Osteoblast (primary cell): Measurements from ENCODE around the gene ZNF808. TPM values are rescaled to one million over a fixed set of nuclear protein-coding genes. Genes with fewer than 3 reads are reported as not detected.

ENCODE experiments used
- DNase-seq: peaks from one replicate; pipeline ENCODE4 v3.0.0; 2011; ENCODE audit warnings: low spot score, mixed read lengths; ENCODE audit not compliant: insufficient read length; ENCODE audit errors: missing footprints
- H2AFZ ChIP-seq: 2 replicates; pipeline ENCODE4 v1.6.0; 2011; ENCODE audit warnings: mild to moderate bottlenecking, low read length
- H3K27ac ChIP-seq: 2 replicates; pipeline ENCODE4 v1.5.1; 2011; ENCODE audit warnings: mild to moderate bottlenecking, low read depth, low read length, moderate library complexity
- H3K27me3 ChIP-seq: 2 replicates; pipeline ENCODE4 v1.6.0; 2012; ENCODE audit warnings: mild to moderate bottlenecking, control low read depth, inconsistent platforms, low read length, moderate library complexity; ENCODE audit not compliant: insufficient read depth
- H3K36me3 ChIP-seq: 2 replicates; pipeline ENCODE4 v1.5.1; 2011; ENCODE audit warnings: mild to moderate bottlenecking, low read length, control low read depth, moderate library complexity; ENCODE audit not compliant: insufficient read depth
- H3K4me1 ChIP-seq: 2 replicates; pipeline ENCODE4 v1.5.1; 2011; ENCODE audit warnings: mild to moderate bottlenecking, low read length, control low read depth, moderate library complexity; ENCODE audit not compliant: insufficient read depth
- H3K4me2 ChIP-seq: 2 replicates; pipeline ENCODE4 v1.6.0; 2011; ENCODE audit warnings: mild to moderate bottlenecking, low read length; ENCODE audit not compliant: insufficient read depth
- H3K4me3 ChIP-seq: fragments of 200-600 bp; sonication (generic); 3 replicates; pipeline ENCODE4 v1.5.1; 2012; ENCODE audit warnings: mild to moderate bottlenecking, low read length, inconsistent platforms; ENCODE audit not compliant: insufficient read depth
- H3K79me2 ChIP-seq: 2 replicates; pipeline ENCODE4 v1.6.0; 2012; ENCODE audit warnings: mild to moderate bottlenecking, low read length, control low read depth, inconsistent platforms; ENCODE audit not compliant: insufficient read depth
- H3K9me3 ChIP-seq: 2 replicates; pipeline ENCODE4 v1.5.1; 2011; ENCODE audit warnings: low read depth, low read length, control low read depth
- H4K20me1 ChIP-seq: 2 replicates; pipeline ENCODE4 v1.6.0; 2012; ENCODE audit warnings: mild to moderate bottlenecking, low read length, control low read depth; ENCODE audit not compliant: insufficient read depth
- total RNA-seq: library from RNA; depleted of rRNA; stranded (reverse); fragments of >200 nt; gene quantifications from 2 replicates; pipeline ENCODE4 v1.2.3, GENCODE V29; 2012
- TF ChIP-seq, protein P1 (sequence below): IDR thresholded peaks from 2 replicates; pipeline ENCODE4 v1.5.1; 2011; ENCODE audit warnings: mild to moderate bottlenecking, low read depth, low read length, moderate library complexity; ENCODE audit errors: extremely low read depth

The ZNF808 gene
- total RNA-seq, 1 donor = 17.0 TPM

DNA sequence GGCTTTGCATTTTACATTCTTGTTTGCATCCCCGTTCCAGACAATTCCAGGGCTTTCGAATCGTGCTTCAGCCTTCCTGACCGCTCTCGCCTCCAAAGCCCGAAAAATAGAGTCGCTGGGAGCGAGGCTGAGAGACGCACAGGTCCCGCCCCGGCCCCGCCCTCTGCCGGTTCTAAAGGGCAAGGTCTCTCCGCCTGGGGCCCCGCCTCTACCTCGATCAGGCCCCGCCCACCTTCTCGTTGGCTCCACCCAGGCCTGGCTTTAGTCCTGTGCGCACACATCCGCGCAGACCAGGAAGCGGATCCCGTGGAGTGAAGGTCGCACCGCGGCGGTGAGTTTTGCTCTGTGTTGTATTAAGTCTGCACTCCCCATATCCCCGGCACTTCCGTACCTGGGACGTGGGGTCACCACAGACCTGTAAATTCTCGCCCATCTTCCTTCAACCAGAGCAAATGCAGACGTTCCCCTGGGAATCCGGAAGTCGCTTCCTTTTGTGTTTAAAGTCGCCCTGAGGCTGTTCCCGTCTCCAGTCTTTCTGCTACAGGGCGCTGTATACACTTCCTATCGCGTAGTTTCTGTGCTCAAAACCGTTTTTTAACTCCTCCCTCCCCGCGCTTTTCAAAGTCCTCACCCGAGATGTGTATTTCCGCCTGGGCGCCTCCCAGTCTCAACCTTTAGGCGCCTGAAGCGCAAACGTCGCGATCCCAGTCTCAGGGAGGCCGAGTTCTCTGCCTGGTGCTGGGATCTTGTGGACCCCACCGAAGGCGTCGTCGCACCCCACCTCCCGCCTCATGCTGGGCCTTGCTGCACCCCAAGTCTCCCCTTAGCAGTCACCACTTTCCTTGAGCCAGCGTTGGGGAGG lies 42.8 kb downstream of the ZNF808 start, which contains the start of gene ZNF701:
Gene ZNF701, plus strand, starts transcription at position 288 of the 862 bp plus-strand sequence. CDS start 3,861 bp downstream, outside the sequence.
- Histone ChIP-seq H3K4me3 (peak within 1 kb of the TSS; percentile 99), H3K9me3 (no peaks in the 10 kb centered on the region), H3K4me2 (peak within 1 kb of the TSS; percentile 96), H3K36me3 (peaks cover 18% of the 10 kb centered on the region), H3K4me1 (peaks cover 3% of the 10 kb centered on the region), H2AFZ (peak within 1 kb of the TSS; percentile 98), H3K27ac (peak within 1 kb of the TSS; percentile 93), H4K20me1 (peaks cover 3% of the 10 kb centered on the region), H3K79me2 (peaks cover 20% of the 10 kb centered on the region), H3K27me3 (no peaks in the 10 kb centered on the region)
- peak; percentile 94 for DNase-seq
- TF ChIP-seq, protein P1, sequence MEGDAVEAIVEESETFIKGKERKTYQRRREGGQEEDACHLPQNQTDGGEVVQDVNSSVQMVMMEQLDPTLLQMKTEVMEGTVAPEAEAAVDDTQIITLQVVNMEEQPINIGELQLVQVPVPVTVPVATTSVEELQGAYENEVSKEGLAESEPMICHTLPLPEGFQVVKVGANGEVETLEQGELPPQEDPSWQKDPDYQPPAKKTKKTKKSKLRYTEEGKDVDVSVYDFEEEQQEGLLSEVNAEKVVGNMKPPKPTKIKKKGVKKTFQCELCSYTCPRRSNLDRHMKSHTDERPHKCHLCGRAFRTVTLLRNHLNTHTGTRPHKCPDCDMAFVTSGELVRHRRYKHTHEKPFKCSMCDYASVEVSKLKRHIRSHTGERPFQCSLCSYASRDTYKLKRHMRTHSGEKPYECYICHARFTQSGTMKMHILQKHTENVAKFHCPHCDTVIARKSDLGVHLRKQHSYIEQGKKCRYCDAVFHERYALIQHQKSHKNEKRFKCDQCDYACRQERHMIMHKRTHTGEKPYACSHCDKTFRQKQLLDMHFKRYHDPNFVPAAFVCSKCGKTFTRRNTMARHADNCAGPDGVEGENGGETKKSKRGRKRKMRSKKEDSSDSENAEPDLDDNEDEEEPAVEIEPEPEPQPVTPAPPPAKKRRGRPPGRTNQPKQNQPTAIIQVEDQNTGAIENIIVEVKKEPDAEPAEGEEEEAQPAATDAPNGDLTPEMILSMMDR = no peak

- peaks cover 45% of the 10 kb centered on the region for H3K36me3 ChIP-seq
- no peaks in the 10 kb centered on the region for H4K20me1 ChIP-seq
- peak overlapping the region; percentile 62 for H3K4me3 ChIP-seq
- H3K79me2 ChIP-seq = no peaks in the 10 kb centered on the region
- H2AFZ ChIP-seq = no peak overlapping the region
- TF ChIP-seq, protein P1 = no peak
- H3K4me2 ChIP-seq = peak overlapping the region; percentile 61
- no peak overlapping the region for H3K27ac ChIP-seq
- H3K27me3 ChIP-seq = no peaks in the 10 kb centered on the region
- H3K4me1 ChIP-seq = no peaks in the 10 kb centered on the region
- H3K9me3 ChIP-seq = peaks cover 4% of the 10 kb centered on the region
- no peak for DNase-seq
Observed at GRCh38 chr19:52584736-52585440, 57.4 kb downstream of the ZNF808 start.

GRCh38 chr19:52585604-52586003 lies 58.1 kb downstream of the ZNF808 start:
- Histone ChIP-seq H2AFZ (no peak overlapping the region), H3K79me2 (no peaks in the 10 kb centered on the region), H3K27me3 (no peaks in the 10 kb centered on the region), H4K20me1 (no peaks in the 10 kb centered on the region), H3K4me1 (no peaks in the 10 kb centered on the region), H3K4me2 (no peak overlapping the region), H3K27ac (no peak overlapping the region), H3K36me3 (peaks cover 42% of the 10 kb centered on the region), H3K9me3 (peaks cover 4% of the 10 kb centered on the region), H3K4me3 (no peak overlapping the region)
- TF ChIP-seq, protein P1 = no peak
- no peak for DNase-seq

DNA sequence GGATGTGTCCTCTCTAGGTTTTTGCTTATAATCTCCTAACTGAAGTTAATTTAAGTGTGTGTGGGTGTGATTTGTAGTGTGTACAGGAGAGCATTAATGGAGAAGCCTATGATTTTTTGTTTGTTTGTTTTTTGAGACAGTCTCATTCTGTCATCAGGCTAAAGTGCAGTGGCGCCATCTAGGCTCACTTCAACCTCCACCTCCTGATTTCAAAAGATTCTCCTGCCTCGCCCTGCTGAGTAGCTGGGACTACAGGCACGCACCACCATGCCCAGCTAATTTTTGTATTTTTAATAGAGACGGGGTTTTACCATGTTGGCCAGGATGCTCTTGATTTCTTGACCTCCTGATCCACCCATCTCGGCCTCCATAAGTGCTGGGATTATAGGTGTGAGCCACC lies 63.3 kb downstream of the ZNF808 start:
- H3K4me1 ChIP-seq = no peaks in the 10 kb centered on the region
- no peaks in the 10 kb centered on the region for H3K9me3 ChIP-seq
- no peak overlapping the region for H3K4me2 ChIP-seq
- H3K27ac ChIP-seq = no peak overlapping the region
- H3K36me3 ChIP-seq = peaks cover 20% of the 10 kb centered on the region
- H3K79me2 ChIP-seq = no peaks in the 10 kb centered on the region
- no peaks in the 10 kb centered on the region for H4K20me1 ChIP-seq
- no peak overlapping the region for H3K4me3 ChIP-seq
- no peaks in the 10 kb centered on the region for H3K27me3 ChIP-seq
- no peak overlapping the region for H2AFZ ChIP-seq
- no peak for DNase-seq
- TF ChIP-seq, protein P1 = no peak
